Testis (tissue), 3 donors: Measurements from ENCODE around the gene HGS. TPM values are rescaled to one million over a fixed set of nuclear protein-coding genes. Genes with fewer than 3 reads are reported as not detected.

Experiments used
- DNase-seq: peaks from one replicate; pipeline ENCODE4 v3.0.0-alpha.2; 2019
- H3K27ac ChIP-seq, 2 donors: fragments of 200-600 bp; sonication (generic); one replicate each; pipeline ENCODE4 v1.5.1; 2019
- H3K27me3 ChIP-seq: fragments of 200-600 bp; sonication (generic); one replicate; pipeline ENCODE4 v1.5.1; 2019
- H3K36me3 ChIP-seq: fragments of 200-600 bp; sonication (generic); one replicate; pipeline ENCODE4 v1.5.1; 2017; ENCODE audit warnings: low read depth; ENCODE audit errors: missing control alignments
- H3K4me1 ChIP-seq: fragments of 200-600 bp; sonication (generic); one replicate; pipeline ENCODE4 v1.5.1; 2019
- H3K4me3 ChIP-seq, 2 donors: fragments of 200-600 bp; sonication (generic); one replicate each; pipeline ENCODE4 v1.5.1; 2017 to 2019
- H3K9me3 ChIP-seq: fragments of 200-600 bp; sonication (generic); one replicate; pipeline ENCODE4 v1.5.1; 2017
- POLR2A ChIP-seq: fragments of 450-650 bp; IDR thresholded peaks from one replicate; pipeline ENCODE4 v1.6.1; 2017; ENCODE audit warnings: antibody characterized with exemption, mild to moderate bottlenecking, moderate library complexity
- WGBS, 2 donors: methylation state at CpG; one replicate each; pipeline ENCODE4 v1.1.5; 2018; 5-methylcytosine and 5-hydroxymethylcytosine counted together
- intact Hi-C: fragments of 100-400 bp; cut with DNase I; formaldehyde crosslinking; loops from one replicate; pipeline ENCODE4 v1.15.1; 2023; ENCODE audit warnings: low total_unique reads
- polyA plus RNA-seq: library from polyadenylated mRNA; stranded (reverse); fragments of 350-450 nt; fragmentation: Illumina TruSeq; extraction: RNeasy Lipid Tissue Mini Kit (QIAGEN cat#74804); gene quantifications from one replicate; pipeline ENCODE4 v1.2.3, GENCODE V29; 2014; ENCODE audit warnings: low read depth, low replicate concordance; ENCODE audit not compliant: insufficient read depth
- total RNA-seq, 2 donors: library from RNA; depleted of rRNA; stranded (reverse); fragments of >200 nt; gene quantifications; one replicate each; pipeline ENCODE4 v1.2.3, GENCODE V29; 2016
- TF ChIP-seq, protein P1 (sequence below), 3 experiments: fragments of 450-650 bp in 2 of 3; fragments of 200-600 bp in 1 of 3; sonication (generic) in 1 of 3; IDR thresholded peaks; one replicate each; pipeline ENCODE4 v1.5.1; 2016 to 2019; ENCODE audit warnings: antibody characterized with exemption in 3 of 3, mild to moderate bottlenecking in 2 of 3, moderate library complexity in 1 of 3

Gene HGS
- total and polyA plus RNA-seq, 3 donors from 2014 or later: 154 to 182 (median 160) TPM

- Histone ChIP-seq H3K9me3 (no peaks in the 10 kb centered on the region), H3K36me3 (no peaks in the 10 kb centered on the region), H3K27ac (peak within 1 kb of the TSS; percentile 81 to 92), H3K4me1 (peaks cover 11% of the 10 kb centered on the region), H3K4me3 (peak within 1 kb of the TSS; percentile 93 to 94), H3K27me3 (no peaks in the 10 kb centered on the region)
- TF ChIP-seq, protein P1, sequence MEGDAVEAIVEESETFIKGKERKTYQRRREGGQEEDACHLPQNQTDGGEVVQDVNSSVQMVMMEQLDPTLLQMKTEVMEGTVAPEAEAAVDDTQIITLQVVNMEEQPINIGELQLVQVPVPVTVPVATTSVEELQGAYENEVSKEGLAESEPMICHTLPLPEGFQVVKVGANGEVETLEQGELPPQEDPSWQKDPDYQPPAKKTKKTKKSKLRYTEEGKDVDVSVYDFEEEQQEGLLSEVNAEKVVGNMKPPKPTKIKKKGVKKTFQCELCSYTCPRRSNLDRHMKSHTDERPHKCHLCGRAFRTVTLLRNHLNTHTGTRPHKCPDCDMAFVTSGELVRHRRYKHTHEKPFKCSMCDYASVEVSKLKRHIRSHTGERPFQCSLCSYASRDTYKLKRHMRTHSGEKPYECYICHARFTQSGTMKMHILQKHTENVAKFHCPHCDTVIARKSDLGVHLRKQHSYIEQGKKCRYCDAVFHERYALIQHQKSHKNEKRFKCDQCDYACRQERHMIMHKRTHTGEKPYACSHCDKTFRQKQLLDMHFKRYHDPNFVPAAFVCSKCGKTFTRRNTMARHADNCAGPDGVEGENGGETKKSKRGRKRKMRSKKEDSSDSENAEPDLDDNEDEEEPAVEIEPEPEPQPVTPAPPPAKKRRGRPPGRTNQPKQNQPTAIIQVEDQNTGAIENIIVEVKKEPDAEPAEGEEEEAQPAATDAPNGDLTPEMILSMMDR (IDR thresholded peaks at IDR 0.05): peak in 1 of 3 experiments; percentile 7
- TF ChIP-seq POLR2A: no peak
- intact Hi-C loops: no loop called here
- 0% methylated on average over 11 to 73 of the region's 77 CpGs for WGBS, 2 donors
- DNase-seq: peak; percentile 82
These were observed 47.1 kb upstream of the HGS start, which contains the start of the genes NPLOC4 and TSPAN10 for GRCh38 chr17:81636505-81637288. Gene NPLOC4, minus strand, starts transcription at chr17:81637112. Its CDS starts 182 bp downstream, at chr17:81636930. Gene TSPAN10, plus strand, starts transcription at chr17:81637196. Its CDS starts 5,217 bp downstream, at chr17:81642413.

DNA sequence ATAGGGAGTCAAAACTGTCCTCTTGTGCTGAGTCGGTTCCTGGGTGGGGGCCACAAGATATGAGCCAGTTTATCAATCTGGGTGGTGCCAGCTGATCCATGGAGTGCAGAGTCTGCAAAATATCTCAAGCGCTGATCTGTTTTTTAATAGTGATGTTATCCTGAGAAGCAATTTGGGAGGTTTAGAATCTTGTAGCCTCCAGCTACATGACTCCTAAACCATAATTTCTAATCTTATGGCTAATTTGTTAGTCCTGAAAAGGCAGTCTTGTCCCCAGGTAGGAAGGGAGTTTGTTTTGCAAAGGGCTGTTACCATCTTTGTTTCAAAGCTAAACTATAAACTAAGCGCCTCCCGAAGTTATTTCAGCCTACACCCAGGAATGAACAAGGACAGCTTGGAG lies 45.1 kb upstream of the HGS start:
- H3K27ac ChIP-seq: no peak overlapping the region
- 62 to 75% methylated on average over 4 of the region's 4 CpGs for WGBS, 2 donors
- TF ChIP-seq POLR2A: no peak
- TF ChIP-seq, protein P1 (IDR thresholded peaks at IDR 0.05): no peak

DNA sequence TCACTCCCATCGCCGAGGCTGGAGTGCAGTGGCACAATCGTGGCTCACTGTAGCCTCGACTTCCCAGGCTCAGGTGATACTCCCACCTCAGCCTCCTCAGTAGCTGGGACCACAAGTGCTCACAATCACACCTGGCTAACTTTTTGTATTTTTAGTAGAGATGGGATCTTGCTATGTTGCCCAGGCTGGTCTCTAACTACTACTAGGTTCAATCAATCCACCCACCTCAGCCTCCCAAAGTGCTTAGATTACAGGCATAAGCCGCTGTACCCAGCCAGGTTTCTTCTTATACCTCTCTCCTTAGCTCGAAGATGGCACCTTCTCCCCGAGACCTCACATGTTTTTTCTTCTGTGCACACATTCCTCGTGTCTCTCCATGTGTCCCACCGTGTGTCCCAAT lies 43.8 kb upstream of the HGS start:
- intact Hi-C loops: no loop called here
- TF ChIP-seq POLR2A: no peak
- TF ChIP-seq, protein P1 (IDR thresholded peaks at IDR 0.05): no peak
- Histone ChIP-seq H3K9me3 (no peaks in the 10 kb centered on the region), H3K27ac (no peak overlapping the region), H3K4me1 (peaks cover 11% of the 10 kb centered on the region), H3K4me3 (no peak overlapping the region), H3K36me3 (no peaks in the 10 kb centered on the region), H3K27me3 (no peaks in the 10 kb centered on the region)
- DNase-seq: no peak
- 95% methylated on average over 9 of the region's 9 CpGs for WGBS, 2 donors

More for the DNA sequence above, 45.1 kb upstream of the HGS start:
- H3K27me3 ChIP-seq: no peaks in the 10 kb centered on the region
- peaks cover 11% of the 10 kb centered on the region for H3K4me1 ChIP-seq
- intact Hi-C loops: no loop called here
- no peaks in the 10 kb centered on the region for H3K36me3 ChIP-seq
- no peak for DNase-seq
- no peak overlapping the region for H3K4me3 ChIP-seq
- no peaks in the 10 kb centered on the region for H3K9me3 ChIP-seq

DNA sequence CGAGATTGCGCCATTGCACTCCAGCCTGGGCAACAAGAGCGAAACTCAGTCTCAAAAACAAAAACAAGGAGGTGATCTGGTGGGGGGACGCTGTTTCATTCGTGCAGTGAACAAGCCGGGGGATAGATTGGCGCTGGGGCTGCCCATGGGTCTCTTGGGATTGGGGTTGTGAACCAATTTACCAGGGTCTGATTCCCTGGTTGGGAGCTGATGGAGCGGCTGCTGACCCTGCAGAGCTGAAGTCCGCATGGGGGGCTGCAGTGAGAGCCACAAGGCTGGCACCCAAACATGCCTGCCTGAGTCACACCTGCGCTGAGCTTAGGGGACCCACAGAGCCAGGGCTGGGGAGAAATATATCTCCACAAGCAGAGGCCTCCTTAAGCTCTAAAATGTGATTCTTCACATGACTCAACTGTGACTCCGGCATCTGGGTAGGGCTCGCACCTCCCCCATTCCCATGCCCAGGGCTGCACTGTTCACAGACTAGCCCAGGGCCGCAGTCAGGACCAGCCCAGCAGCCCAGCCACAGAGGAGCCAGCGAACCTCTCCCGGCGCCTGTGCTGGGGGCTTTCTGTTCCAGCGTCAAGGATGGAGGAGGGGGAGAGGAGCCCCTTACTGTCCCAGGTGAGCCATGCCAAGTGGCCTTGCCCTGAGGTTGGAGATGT lies 41.9 kb upstream of the HGS start:
- no peaks in the 10 kb centered on the region for H3K9me3 ChIP-seq
- H3K4me3 ChIP-seq: no peak overlapping the region
- no peak overlapping the region for H3K27ac ChIP-seq
- no peak for DNase-seq
- no peak for TF ChIP-seq POLR2A
- TF ChIP-seq, protein P1 (IDR thresholded peaks at IDR 0.05): no peak
- WGBS, 2 donors: 92 to 94% methylated on average over 11 to 17 of the region's 17 CpGs
- intact Hi-C loops: no loop called here
- H3K4me1 ChIP-seq: no peaks in the 10 kb centered on the region
- H3K36me3 ChIP-seq: no peaks in the 10 kb centered on the region
- no peaks in the 10 kb centered on the region for H3K27me3 ChIP-seq
